LNCAP (cell line): ENCODE measurements around the gene SNTG2.

ENCODE experiments used
- TF ChIP-seq, protein P1 (sequence below): fragments of 450-650 bp; IDR thresholded peaks from 2 replicates; pipeline ENCODE4 v1.5.1; 2017; ENCODE audit warnings: mild to moderate bottlenecking

Gene SNTG2

DNA sequence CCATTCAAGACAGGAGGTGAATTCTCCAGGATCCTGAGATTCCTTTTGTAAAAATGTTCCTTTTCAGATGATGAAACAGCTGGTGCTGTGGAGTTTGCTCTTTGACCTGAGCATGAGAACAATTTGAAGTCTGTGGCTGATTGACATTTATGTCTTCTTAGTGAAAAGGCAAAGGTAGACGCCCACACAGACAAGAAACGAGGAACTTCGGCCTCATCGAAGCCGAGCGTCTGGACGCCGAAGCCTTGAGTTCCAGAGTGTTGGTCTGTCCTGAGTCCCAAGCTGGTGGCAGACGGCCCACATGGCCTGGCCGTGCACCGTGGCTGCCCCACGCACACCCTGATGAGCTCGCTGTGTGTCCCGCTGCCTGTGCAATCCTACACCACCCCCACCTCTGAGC, 20.7 kb upstream of the SNTG2 start:
- TF ChIP-seq, protein P1, sequence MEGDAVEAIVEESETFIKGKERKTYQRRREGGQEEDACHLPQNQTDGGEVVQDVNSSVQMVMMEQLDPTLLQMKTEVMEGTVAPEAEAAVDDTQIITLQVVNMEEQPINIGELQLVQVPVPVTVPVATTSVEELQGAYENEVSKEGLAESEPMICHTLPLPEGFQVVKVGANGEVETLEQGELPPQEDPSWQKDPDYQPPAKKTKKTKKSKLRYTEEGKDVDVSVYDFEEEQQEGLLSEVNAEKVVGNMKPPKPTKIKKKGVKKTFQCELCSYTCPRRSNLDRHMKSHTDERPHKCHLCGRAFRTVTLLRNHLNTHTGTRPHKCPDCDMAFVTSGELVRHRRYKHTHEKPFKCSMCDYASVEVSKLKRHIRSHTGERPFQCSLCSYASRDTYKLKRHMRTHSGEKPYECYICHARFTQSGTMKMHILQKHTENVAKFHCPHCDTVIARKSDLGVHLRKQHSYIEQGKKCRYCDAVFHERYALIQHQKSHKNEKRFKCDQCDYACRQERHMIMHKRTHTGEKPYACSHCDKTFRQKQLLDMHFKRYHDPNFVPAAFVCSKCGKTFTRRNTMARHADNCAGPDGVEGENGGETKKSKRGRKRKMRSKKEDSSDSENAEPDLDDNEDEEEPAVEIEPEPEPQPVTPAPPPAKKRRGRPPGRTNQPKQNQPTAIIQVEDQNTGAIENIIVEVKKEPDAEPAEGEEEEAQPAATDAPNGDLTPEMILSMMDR = no peak

DNA sequence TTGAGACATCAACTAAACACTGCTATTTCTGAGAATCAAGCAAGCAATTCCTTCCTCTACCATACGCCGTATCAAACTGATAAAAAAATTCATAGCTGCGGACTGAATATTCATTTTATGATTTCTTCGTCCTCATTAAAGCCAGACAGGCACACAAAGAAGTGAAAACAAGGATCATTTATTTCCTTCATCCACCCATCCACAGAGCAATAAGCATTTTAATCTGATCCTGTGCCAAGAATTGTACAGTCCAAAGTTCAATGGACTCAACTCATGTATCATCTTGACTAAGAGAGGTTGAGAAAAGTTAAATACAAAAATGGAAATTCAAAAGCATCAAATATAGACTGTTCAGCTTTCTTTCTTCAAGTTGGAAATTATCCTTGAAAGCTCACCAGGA, 19.7 kb upstream of the SNTG2 start:
- TF ChIP-seq, protein P1 = no peak

DNA sequence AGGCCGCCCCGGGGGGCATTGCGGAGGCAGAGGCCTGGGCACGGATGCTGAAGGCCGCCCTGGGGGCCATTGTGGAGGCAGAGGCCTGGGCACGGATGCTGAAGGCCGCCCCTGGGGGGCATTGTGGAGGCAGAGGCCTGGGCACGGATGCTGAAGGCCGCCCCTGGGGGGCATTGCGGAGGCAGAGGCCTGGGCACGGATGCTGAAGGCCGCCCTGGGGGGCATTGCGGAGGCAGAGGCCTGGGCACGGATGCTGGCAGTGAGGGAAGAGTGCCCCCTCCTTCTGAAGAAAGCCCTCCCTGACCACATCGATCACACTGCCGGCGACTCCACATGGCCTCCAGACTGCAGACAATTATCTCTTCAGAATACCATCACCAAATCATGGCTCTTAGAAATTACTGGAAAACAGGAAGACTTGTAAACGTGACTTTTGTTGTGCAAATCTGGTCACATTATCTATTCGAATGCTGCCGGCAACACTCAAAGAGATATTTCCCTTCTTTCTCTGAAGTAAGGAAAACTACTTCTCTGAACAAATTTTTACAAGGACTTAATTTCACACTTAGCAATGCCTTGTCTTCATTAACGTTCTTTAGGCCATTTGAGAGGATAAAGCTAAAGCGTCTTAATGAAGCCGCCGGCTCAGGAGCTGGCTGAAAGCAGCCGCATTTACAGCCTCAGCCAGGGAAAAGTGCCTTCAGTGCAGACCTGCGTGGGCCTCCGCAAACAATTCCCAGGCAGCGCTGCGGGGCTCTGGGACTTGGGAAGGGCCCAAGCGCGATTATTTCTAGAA, 18.1 kb upstream of the SNTG2 start:
- TF ChIP-seq, protein P1 = no peak

DNA sequence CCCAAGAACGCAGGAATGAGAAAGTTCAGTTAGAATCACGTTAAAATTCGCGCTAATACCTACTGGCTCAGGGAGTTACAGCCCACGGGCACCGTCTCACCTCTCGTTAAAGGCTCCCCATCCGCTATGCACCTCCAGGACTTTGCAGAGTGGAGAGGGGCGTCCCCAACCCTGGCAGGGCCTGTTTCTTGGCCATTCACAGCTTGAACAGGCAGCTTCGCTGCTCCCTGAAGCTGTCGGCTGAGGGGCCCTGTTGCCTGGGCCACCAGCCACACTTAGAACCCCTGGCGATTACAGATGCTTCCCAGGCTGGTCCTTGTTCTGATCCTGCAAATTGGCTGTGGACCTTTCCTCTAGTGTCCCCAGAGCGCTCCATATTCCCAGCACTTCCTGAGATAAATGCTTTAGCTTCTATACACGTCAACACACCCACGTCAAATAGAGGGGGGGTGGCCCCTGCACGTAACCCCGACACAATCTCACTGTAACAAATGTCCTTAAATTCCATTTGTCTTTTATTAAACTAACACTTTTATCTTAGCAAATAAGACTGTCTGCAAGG, 16.8 kb upstream of the SNTG2 start:
- TF ChIP-seq, protein P1 = no peak

DNA sequence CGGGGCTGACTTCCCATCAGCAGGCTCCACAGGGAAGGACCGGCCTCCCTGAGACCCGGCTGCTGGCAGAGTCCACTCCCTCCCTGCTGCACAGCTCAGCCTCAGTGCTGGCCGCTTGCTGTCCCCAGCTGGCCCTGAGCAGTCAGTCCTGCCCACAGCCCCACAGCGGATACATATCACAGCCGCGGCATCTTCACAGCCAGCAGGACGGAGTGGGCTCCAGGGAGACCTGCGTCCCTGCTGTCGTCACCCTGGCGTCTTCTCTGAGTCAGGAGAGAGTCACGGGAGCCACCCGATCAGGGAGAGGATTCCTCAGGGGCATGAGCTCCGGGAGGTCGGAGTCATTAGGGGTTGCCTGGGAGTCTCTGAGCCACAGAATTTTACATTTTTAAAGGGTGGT, 13.1 kb upstream of the SNTG2 start:
- TF ChIP-seq, protein P1 = no peak

DNA sequence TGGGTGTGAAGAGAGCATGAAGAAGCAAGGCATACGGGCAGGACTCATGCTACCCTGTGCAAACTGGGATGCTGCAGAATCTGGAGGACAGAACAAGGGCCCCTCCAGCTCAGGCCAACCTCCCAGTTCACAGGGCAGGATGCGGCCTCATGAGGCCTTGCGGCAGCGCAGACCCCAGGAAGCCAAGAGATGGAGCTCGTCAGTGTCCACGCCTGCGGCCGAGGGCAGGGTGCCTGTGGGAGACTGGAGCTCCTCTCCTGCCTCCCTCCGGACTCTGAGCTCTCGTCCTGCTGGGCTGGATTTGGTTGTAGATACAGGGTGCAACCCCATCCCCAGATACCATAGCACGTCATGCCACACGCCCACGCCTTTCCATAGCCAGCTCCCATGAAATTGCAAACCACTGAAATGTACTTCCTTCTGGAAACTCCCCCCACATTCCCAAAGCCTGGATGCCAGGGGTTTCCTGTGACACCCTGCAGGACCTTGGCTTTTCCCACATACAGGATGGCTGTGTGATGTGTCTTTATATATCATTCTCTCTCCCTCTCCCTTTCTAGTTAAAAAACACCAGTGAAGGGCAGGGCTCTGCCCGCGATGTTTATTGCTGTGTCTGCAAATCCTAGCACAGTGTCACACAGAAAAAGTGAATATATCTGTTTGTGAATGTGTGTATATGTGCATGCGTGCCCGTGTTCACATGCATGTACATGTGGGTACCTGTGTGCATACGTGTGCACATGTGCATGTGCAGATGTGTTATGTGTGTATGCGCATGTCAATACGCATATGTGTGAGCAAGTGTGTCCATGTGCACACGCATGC, 12.3 kb upstream of the SNTG2 start:
- TF ChIP-seq, protein P1 = no peak

DNA sequence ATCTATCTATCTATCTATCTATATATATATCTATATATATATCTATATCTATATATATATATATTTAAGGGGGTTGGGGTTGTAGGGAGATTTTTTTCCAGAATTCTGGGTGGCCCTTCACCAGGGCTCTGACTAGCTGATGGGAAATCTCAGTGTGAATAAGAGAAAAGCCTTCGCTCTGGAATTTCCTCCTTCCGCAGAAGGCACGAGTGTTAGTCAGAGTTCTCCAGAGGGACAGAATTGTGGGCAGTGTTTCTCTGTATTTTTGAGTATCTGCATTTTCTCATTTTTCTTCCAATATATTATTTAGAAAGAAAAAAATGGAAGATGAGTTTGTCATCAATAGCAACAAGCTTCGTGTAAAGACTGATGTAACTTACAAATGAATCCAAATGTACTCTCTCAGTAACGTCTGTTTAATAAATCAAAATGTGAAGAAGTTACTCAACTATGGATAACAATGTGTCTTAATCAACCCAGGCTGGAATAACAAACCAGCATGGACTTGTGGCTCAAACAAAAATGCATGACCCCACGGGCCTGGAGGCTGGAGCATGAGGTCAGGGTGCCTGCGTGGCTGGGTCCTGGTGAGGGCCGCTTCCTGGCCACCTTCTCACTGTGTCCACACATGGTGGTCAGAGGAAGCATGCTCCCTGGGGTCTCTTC, 10.6 kb upstream of the SNTG2 start:
- TF ChIP-seq, protein P1 = no peak
